Neutrophil (primary cell): ENCODE results near the gene SMAD9.

Experiments used
- H3K27ac ChIP-seq: fragments of 200-600 bp; sonication (generic); 2 replicates; pipeline ENCODE4 v1.5.1; 2016; ENCODE audit warnings: mild to moderate bottlenecking, moderate library complexity
- H3K27me3 ChIP-seq: fragments of 200-600 bp; sonication (generic); 2 replicates; pipeline ENCODE4 v1.6.0; 2016; ENCODE audit warnings: mild to moderate bottlenecking
- H3K36me3 ChIP-seq: fragments of 200-600 bp; sonication (generic); 2 replicates; pipeline ENCODE4 v1.5.1; 2017
- H3K4me1 ChIP-seq, 2 experiments: fragments of 200-600 bp in 1 of 2; sonication (generic) in 1 of 2; 1 replicate in 1 of 2; 2 replicates in 1 of 2; pipeline versions ENCODE4 v1.5.1 to v1.6.1; 2013 to 2016; ENCODE audit warnings: low read depth in 1 of 2, low read length in 1 of 2, mild to moderate bottlenecking in 1 of 2, moderate library complexity in 1 of 2; ENCODE audit not compliant: control insufficient read depth in 1 of 2, insufficient read depth in 1 of 2
- H3K4me3 ChIP-seq, 2 experiments: fragments of 200-600 bp in 1 of 2; sonication (generic) in 1 of 2; 1 replicate in 1 of 2; 2 replicates in 1 of 2; pipeline ENCODE4 v1.5.1; 2013 to 2016; ENCODE audit warnings: low read depth in 1 of 2, low read length in 1 of 2, mild to moderate bottlenecking in 1 of 2, moderate library complexity in 1 of 2
- H3K9me3 ChIP-seq: fragments of 200-600 bp; sonication (generic); 2 replicates; pipeline ENCODE4 v1.5.1; 2016
- TF ChIP-seq, protein P1 (sequence below): fragments of 200-600 bp; sonication (generic); IDR thresholded peaks from 2 replicates; pipeline ENCODE4 v1.5.1; 2016; ENCODE audit warnings: antibody characterized with exemption

The SMAD9 gene

GRCh38 chr13:36915896-36916640 lies 4.0 kb downstream of the SMAD9 start:
- H3K4me3 ChIP-seq = no peak overlapping the region
- H3K4me1 ChIP-seq = peaks cover 0 to 10% of the 10 kb centered on the region in 2 experiments
- H3K36me3 ChIP-seq = no peaks in the 10 kb centered on the region
- H3K27ac ChIP-seq = no peak overlapping the region
- H3K27me3 ChIP-seq = peaks cover 74% of the 10 kb centered on the region
- no peaks in the 10 kb centered on the region for H3K9me3 ChIP-seq
- TF ChIP-seq, protein P1, sequence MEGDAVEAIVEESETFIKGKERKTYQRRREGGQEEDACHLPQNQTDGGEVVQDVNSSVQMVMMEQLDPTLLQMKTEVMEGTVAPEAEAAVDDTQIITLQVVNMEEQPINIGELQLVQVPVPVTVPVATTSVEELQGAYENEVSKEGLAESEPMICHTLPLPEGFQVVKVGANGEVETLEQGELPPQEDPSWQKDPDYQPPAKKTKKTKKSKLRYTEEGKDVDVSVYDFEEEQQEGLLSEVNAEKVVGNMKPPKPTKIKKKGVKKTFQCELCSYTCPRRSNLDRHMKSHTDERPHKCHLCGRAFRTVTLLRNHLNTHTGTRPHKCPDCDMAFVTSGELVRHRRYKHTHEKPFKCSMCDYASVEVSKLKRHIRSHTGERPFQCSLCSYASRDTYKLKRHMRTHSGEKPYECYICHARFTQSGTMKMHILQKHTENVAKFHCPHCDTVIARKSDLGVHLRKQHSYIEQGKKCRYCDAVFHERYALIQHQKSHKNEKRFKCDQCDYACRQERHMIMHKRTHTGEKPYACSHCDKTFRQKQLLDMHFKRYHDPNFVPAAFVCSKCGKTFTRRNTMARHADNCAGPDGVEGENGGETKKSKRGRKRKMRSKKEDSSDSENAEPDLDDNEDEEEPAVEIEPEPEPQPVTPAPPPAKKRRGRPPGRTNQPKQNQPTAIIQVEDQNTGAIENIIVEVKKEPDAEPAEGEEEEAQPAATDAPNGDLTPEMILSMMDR = no peak

- Histone ChIP-seq H3K36me3 (no peaks in the 10 kb centered on the region), H3K9me3 (no peaks in the 10 kb centered on the region), H3K27ac (no peak overlapping the region), H3K4me1 (peaks cover 0 to 10% of the 10 kb centered on the region in 2 experiments), H3K27me3 (peaks cover 64% of the 10 kb centered on the region), H3K4me3 (no peak overlapping the region)
- TF ChIP-seq, protein P1 = no peak
Measured at GRCh38 chr13:36915106-36915505, 4.9 kb downstream of the SMAD9 start.

DNA sequence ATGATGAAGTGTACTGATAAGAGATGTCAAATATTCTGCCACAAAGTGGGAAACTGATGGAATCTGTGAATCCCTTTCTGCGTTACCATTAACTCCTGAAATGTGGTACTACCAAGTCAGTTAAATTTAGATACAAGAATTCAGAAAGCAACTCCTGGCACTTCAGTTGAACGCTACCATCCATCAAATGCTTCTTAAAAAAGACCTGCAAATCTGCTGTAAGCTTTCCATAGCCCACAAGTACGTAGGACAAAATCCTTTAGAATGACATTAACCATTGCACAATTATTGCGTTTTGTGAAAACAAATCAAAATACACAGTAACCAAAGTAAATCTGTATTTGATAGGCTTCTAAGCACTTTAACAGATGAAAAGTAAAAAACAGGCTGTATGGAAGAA lies 5.4 kb downstream of the SMAD9 start:
- peaks cover 60% of the 10 kb centered on the region for H3K27me3 ChIP-seq
- TF ChIP-seq, protein P1 = no peak
- H3K9me3 ChIP-seq = no peaks in the 10 kb centered on the region

DNA sequence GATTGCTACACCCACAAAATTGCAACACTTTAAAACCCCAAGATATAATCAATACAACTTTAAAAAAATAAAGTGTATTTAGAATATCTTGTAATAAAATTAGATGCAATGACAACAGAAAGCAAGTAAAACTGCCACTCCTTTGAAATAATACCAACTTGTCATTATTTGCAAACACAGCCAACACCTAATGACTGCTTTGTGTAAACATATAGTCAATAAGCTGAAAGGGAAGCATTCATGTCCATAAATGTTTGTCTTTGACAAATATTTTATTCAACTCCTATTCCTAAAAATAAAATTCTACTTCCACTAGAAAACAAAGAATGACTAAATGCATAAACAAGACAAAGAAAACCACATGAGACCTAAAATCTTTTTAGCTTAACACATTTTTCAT lies 6.6 kb downstream of the SMAD9 start:
- TF ChIP-seq, protein P1 = no peak
- H3K4me1 ChIP-seq = no peaks in the 10 kb centered on the region

More for the DNA sequence above, 5.4 kb downstream of the SMAD9 start:
- Histone ChIP-seq H3K4me1 (peaks cover 0 to 8% of the 10 kb centered on the region in 2 experiments), H3K36me3 (no peaks in the 10 kb centered on the region), H3K4me3 (no peak overlapping the region), H3K27ac (no peak overlapping the region)

DNA sequence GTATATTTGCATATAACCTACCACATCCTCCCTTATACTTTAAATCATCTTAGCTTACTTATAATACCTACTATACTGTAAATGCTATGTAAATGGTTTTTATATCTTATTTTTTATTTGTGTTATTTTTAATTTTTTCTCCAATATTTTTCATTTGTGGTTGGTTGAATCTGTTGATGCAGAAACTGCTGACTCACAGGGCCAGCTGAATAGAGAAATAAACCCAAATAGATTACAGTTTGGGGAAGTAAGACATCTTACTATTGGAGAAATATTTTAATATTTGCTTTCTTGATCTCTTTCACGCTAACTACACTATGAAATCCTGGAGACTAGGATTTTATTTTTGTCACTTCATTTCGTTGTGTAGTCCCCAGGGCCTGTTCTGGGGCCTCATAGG lies 7.1 kb downstream of the SMAD9 start:
- Histone ChIP-seq H3K27me3 (peaks cover 43% of the 10 kb centered on the region), H3K9me3 (no peaks in the 10 kb centered on the region), H3K36me3 (no peaks in the 10 kb centered on the region), H3K4me1 (no peaks in the 10 kb centered on the region), H3K27ac (no peak overlapping the region), H3K4me3 (no peak overlapping the region)
- TF ChIP-seq, protein P1 = no peak

More for the DNA sequence above, 6.6 kb downstream of the SMAD9 start:
- H3K9me3 ChIP-seq = no peaks in the 10 kb centered on the region
- no peak overlapping the region for H3K27ac ChIP-seq
- peaks cover 48% of the 10 kb centered on the region for H3K27me3 ChIP-seq
- H3K4me3 ChIP-seq = no peak overlapping the region
- H3K36me3 ChIP-seq = no peaks in the 10 kb centered on the region
